Stomach (tissue), 9 donors: Measurements from ENCODE around the gene AVPR2. TPM values are rescaled to one million over a fixed set of nuclear protein-coding genes. Genes with fewer than 3 reads are reported as not detected.

ENCODE experiments used
- DNase-seq, 2 donors: peaks; one replicate each; pipeline versions ENCODE4 v3.0.0 to v3.0.0-alpha.2; 2013 to 2019
- H3K27ac ChIP-seq, 5 donors: fragments of 200-600 bp in 4 of 5; sonication (generic) in 4 of 5; one replicate each; pipeline ENCODE4 v1.5.1; 2013 to 2019; ENCODE audit warnings: mild to moderate bottlenecking in 1 of 5, moderate library complexity in 1 of 5
- H3K27me3 ChIP-seq, 3 donors: fragments of 200-600 bp; sonication (generic); one replicate each; pipeline ENCODE4 v1.5.1; 2017 to 2019; ENCODE audit warnings: mixed run types in 1 of 3
- H3K36me3 ChIP-seq, 4 donors: fragments of 200-600 bp; sonication (generic); 1 replicate in 3 of 4; 2 replicates in 1 of 4; pipeline ENCODE4 v1.5.1; 2016 to 2019
- H3K4me1 ChIP-seq, 4 donors: fragments of 200-600 bp; sonication (generic); one replicate each; pipeline ENCODE4 v1.5.1; 2016 to 2019
- H3K4me3 ChIP-seq, 4 donors: fragments of 200-600 bp; sonication (generic) in 3 of 4; one replicate each; pipeline ENCODE4 v1.5.1; 2016 to 2019; ENCODE audit warnings: mild to moderate bottlenecking in 1 of 4
- H3K9me3 ChIP-seq, 4 donors: fragments of 200-600 bp; sonication (generic); one replicate each; pipeline ENCODE4 v1.5.1; 2016 to 2019
- CTCF ChIP-seq, 7 experiments: fragments of 450-650 bp in 4 of 7; fragments of 200-600 bp in 3 of 7; sonication (generic) in 3 of 7; IDR thresholded peaks; one replicate each; pipeline ENCODE4 v1.5.1; 2016 to 2019; ENCODE audit warnings: antibody characterized with exemption in 7 of 7, control low read depth in 2 of 7, mild to moderate bottlenecking in 1 of 7
- EP300 ChIP-seq: sonication (generic); formaldehyde crosslinking; IDR thresholded peaks from one replicate; pipeline ENCODE4 v1.6.1; 2017; ENCODE audit warnings: antibody characterized with exemption
- POLR2A ChIP-seq, 4 donors: fragments of 450-650 bp; IDR thresholded peaks; one replicate each; pipeline ENCODE4 v1.6.1; 2016; ENCODE audit warnings: antibody characterized with exemption in 4 of 4, control low read depth in 2 of 4, mild to moderate bottlenecking in 1 of 4, moderate library complexity in 1 of 4
- POLR2AphosphoS5 ChIP-seq, 3 donors: sonication (generic); formaldehyde crosslinking; IDR thresholded peaks; one replicate each; pipeline ENCODE4 v1.6.1; 2016; ENCODE audit warnings: antibody characterized with exemption in 3 of 3
- WGBS, 5 donors: extraction: QIAGEN DNeasy Blood & Tissue Kit in 3 of 5; methylation state at CpG; one replicate each; pipeline versions ENCODE4 v1.1.5 to v1.1.7; 2013 to 2018; 5-methylcytosine and 5-hydroxymethylcytosine counted together
- intact Hi-C: fragments of 100-400 bp; cut with DNase I; formaldehyde crosslinking; loops from one replicate; pipeline ENCODE4 v1.15.1; 2023; ENCODE audit warnings: low total_unique reads
- polyA plus RNA-seq, 3 donors: library from polyadenylated mRNA; stranded (reverse); fragments of 200-250 nt; gene quantifications; one replicate each; pipeline ENCODE4 v1.2.3, GENCODE V29; 2013
- total RNA-seq, 5 donors: library from RNA; depleted of rRNA; stranded (reverse); fragments of >200 nt; gene quantifications; one replicate each; pipeline versions ENCODE4 v1.1.0 to v1.2.3, GENCODE V29; 2014 to 2016
- donor health status: healthy with polysubstance abuse.
- donor health status: Bipolar disorder and iron deficiency.
- donor health status: healthy.

Gene AVPR2
- total and polyA plus RNA-seq, 8 donors = 0.19 to 1.4 (median 0.72) TPM; not detected in 4

- peaks cover 35 to 81% (median 79%) of the 10 kb centered on the region in 3 donors for H3K27me3 ChIP-seq
- intact Hi-C loops = no loop called here
- H3K4me1 ChIP-seq = peaks cover 0 to 13% (median 9%) of the 10 kb centered on the region in 4 donors
- H3K27ac ChIP-seq = no peak overlapping the region
- TF ChIP-seq POLR2AphosphoS5 (IDR thresholded peaks at IDR 0.05) (no peak), POLR2A (IDR thresholded peaks at IDR 0.05) (no peak), EP300 (no peak), CTCF (IDR thresholded peaks at IDR 0.05) (no peak)
- no peak for DNase-seq
- peaks cover 0 to 6% (median 0%) of the 10 kb centered on the region in 4 donors for H3K9me3 ChIP-seq
- H3K36me3 ChIP-seq = no peaks in the 10 kb centered on the region
- 7 to 32% (median 19%) methylated on average over 25 to 32 of the region's 32 CpGs; no CpG with 5 or more reads in 1 of the 5 donors for WGBS, 5 donors
- H3K4me3 ChIP-seq = peak overlapping the region; percentile 15 to 33 (median 21)
Observed at GRCh38 chrX:153885208-153885787, 19.2 kb upstream of the AVPR2 start.

GRCh38 chrX:153885968-153886903, 18.2 kb upstream of the AVPR2 start, which contains the start of gene L1CAM:
Gene L1CAM, minus strand, starts transcription at chrX:153886173. Its CDS starts 10,337 bp downstream, at chrX:153875836.
- TF ChIP-seq POLR2A (IDR thresholded peaks at IDR 0.05) = no peak
- no peak for TF ChIP-seq CTCF (IDR thresholded peaks at IDR 0.05)
- TF ChIP-seq EP300 = no peak
- no peak for TF ChIP-seq POLR2AphosphoS5 (IDR thresholded peaks at IDR 0.05)
- WGBS, 5 donors = 1 to 22% (median 10%) methylated on average over 19 to 74 of the region's 94 CpGs; no CpG with 5 or more reads in 1 of the 5 donors
- Histone ChIP-seq H3K9me3 (peaks cover 0 to 8% (median 0%) of the 10 kb centered on the region in 4 donors), H3K27me3 (peaks cover 31 to 79% (median 70%) of the 10 kb centered on the region in 3 donors), H3K4me3 (peak within 1 kb of the TSS; percentile 15 to 33 (median 24)), H3K4me1 (peaks cover 0 to 13% (median 9%) of the 10 kb centered on the region in 4 donors), H3K27ac (no peak within 1 kb of the TSS), H3K36me3 (no peaks in the 10 kb centered on the region)
- peak in 1 of 2 donors; percentile 48 for DNase-seq
- intact Hi-C loops = no loop called here

- Histone ChIP-seq H3K36me3 (no peaks in the 10 kb centered on the region), H3K4me3 (no peak overlapping the region), H3K4me1 (peaks cover 0 to 13% (median 9%) of the 10 kb centered on the region in 4 donors), H3K9me3 (peaks cover 0 to 8% (median 0%) of the 10 kb centered on the region in 4 donors), H3K27ac (no peak overlapping the region), H3K27me3 (peaks cover 31 to 73% (median 64%) of the 10 kb centered on the region in 3 donors)
- WGBS, 5 donors = 28 to 48% (median 40%) methylated on average over 11 to 13 of the region's 13 CpGs; no CpG with 5 or more reads in 1 of the 5 donors
- DNase-seq = no peak
- intact Hi-C loops = no loop called here
- no peak for TF ChIP-seq POLR2AphosphoS5 (IDR thresholded peaks at IDR 0.05)
- TF ChIP-seq POLR2A (IDR thresholded peaks at IDR 0.05) = no peak
- TF ChIP-seq CTCF (IDR thresholded peaks at IDR 0.05) = no peak
- no peak for TF ChIP-seq EP300
Observed at GRCh38 chrX:153886915-153887314, 17.6 kb upstream of the AVPR2 start.

DNA sequence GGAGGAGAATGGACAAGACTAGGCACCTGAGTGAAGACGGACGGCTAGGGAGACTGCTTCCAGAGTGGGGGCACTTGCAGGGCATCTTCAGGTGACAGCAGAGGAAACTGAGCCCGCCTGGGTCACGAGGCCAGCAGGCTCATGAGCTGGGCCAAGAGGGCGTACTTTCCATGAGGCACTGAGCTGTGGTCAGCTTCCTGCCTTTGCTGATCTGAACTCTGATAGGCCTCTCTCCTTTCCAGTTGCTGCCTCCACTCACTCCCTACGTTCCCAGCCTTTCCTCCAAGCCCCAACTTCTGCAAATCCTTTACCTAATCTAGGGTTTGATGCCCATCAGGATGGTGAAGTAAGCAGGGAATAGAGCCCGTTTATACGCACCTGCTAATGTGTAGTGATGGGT, 17.1 kb upstream of the AVPR2 start:
- H3K27ac ChIP-seq = no peak overlapping the region
- TF ChIP-seq EP300 (no peak), POLR2AphosphoS5 (IDR thresholded peaks at IDR 0.05) (no peak), CTCF (IDR thresholded peaks at IDR 0.05) (no peak), POLR2A (IDR thresholded peaks at IDR 0.05) (no peak)
- peaks cover 0 to 13% (median 9%) of the 10 kb centered on the region in 4 donors for H3K4me1 ChIP-seq
- no peak overlapping the region for H3K4me3 ChIP-seq
- peaks cover 27 to 71% (median 59%) of the 10 kb centered on the region in 3 donors for H3K27me3 ChIP-seq
- intact Hi-C loops = no loop called here
- 63 to 69% (median 67%) methylated on average over 7 to 8 of the region's 8 CpGs for WGBS, 5 donors
- H3K9me3 ChIP-seq = peaks cover 0 to 8% (median 0%) of the 10 kb centered on the region in 4 donors
- no peak for DNase-seq
- H3K36me3 ChIP-seq = no peaks in the 10 kb centered on the region
